T-cell (primary cell): Measurements from ENCODE around the gene UPF1. TPM values are rescaled to one million over a fixed set of nuclear protein-coding genes. Genes with fewer than 3 reads are reported as not detected.

Experiments
- ATAC-seq, 4 experiments: fragments of 200-7000 bp in 3 of 4; fragments of 150-1000 bp in 1 of 4; cut with Tn5 transposase; replicated peaks in 1 of 4; 1 replicate in 3 of 4; 2 replicates in 1 of 4; pipeline ENCODE4 v1.10.0; 2021; ENCODE audit warnings: moderate library complexity in 3 of 4, mild to moderate bottlenecking in 2 of 4, moderate number of reproducible peaks in 1 of 4
- CTCF ChIA-PET, 2 donors: fragments of 300-600 bp; sonication (Branson Sonifier 250); formaldehyde crosslinking; loops; one replicate each; lab custom pipeline; 2022; ENCODE audit warnings: antibody characterized with exemption in 2 of 2; lab: Charles Lee
- POLR2A ChIA-PET, 2 donors: fragments of 300-600 bp; sonication (Branson Sonifier 250); formaldehyde crosslinking; loops; one replicate each; lab custom pipeline; 2022; ENCODE audit warnings: antibody characterized with exemption in 2 of 2; lab: Charles Lee
- DNase-seq, 35 experiments: peaks; one replicate each; pipeline versions ENCODE4 v3.0.0 to v3.0.0-alpha.2; 2013 to 2023
- H3K27ac ChIP-seq: one replicate; pipeline ENCODE4 v1.5.1; 2013; ENCODE audit warnings: low read length
- H3K27me3 ChIP-seq, 2 experiments: replicated peaks in 1 of 2; 1 replicate in 1 of 2; 2 replicates in 1 of 2; pipeline versions ENCODE4 v1.6.1 to v1.7.0; 2013; ENCODE audit warnings: low read length in 1 of 2, mixed read lengths in 1 of 2; ENCODE audit not compliant: control insufficient read depth in 2 of 2, insufficient read depth in 2 of 2; ENCODE audit errors: extremely low read depth in 1 of 2
- H3K36me3 ChIP-seq, 2 donors: 1 replicate in 1 of 2; 2 replicates in 1 of 2; pipeline versions ENCODE4 v1.6.1 to v1.7.0; 2013; ENCODE audit warnings: low read length in 1 of 2; ENCODE audit not compliant: control insufficient read depth in 2 of 2, insufficient read depth in 1 of 2; ENCODE audit errors: extremely low read depth in 1 of 2
- H3K4me1 ChIP-seq, 2 experiments: 1 replicate in 1 of 2; 2 replicates in 1 of 2; pipeline versions ENCODE4 v1.6.1 to v1.7.0; 2013; ENCODE audit warnings: low read length in 2 of 2, mixed read lengths in 1 of 2; ENCODE audit not compliant: insufficient read depth in 2 of 2, control insufficient read depth in 1 of 2; ENCODE audit errors: extremely low read depth in 1 of 2
- H3K4me3 ChIP-seq, 2 donors: 1 replicate in 1 of 2; 2 replicates in 1 of 2; pipeline versions ENCODE4 v1.5.1 to v1.7.0; 2013; ENCODE audit warnings: mild to moderate bottlenecking in 2 of 2, low read length in 1 of 2, moderate library complexity in 1 of 2; ENCODE audit not compliant: control insufficient read depth in 1 of 2; ENCODE audit errors: extremely low read depth in 1 of 2
- H3K9me3 ChIP-seq: 2 replicates; pipeline ENCODE4 v1.7.0; 2013
- H3K27ac Mint-ChIP-seq, 2 donors: one replicate each; pipeline ENCODE4 v1.8.0; 2020 to 2021; ENCODE audit warnings: mild to moderate bottlenecking in 2 of 2, mixed read lengths in 2 of 2
- H3K27me3 Mint-ChIP-seq, 2 donors: one replicate each; pipeline ENCODE4 v1.8.0; 2021 to 2022; ENCODE audit warnings: mixed read lengths in 2 of 2
- H3K36me3 Mint-ChIP-seq: one replicate; pipeline ENCODE4 v1.8.0; 2021; ENCODE audit warnings: mixed read lengths
- H3K4me1 Mint-ChIP-seq, 3 donors: one replicate each; pipeline ENCODE4 v1.8.0; 2020 to 2022; ENCODE audit warnings: mixed read lengths in 3 of 3, mild to moderate bottlenecking in 1 of 3
- H3K4me3 Mint-ChIP-seq, 3 donors: one replicate each; pipeline ENCODE4 v1.8.0; 2020 to 2022; ENCODE audit warnings: mild to moderate bottlenecking in 3 of 3, mixed read lengths in 3 of 3, moderate library complexity in 3 of 3
- H3K9me3 Mint-ChIP-seq, 3 donors: one replicate each; pipeline ENCODE4 v1.8.0; 2020 to 2022; ENCODE audit warnings: mixed read lengths in 3 of 3
- WGBS: methylation state at CpG from one replicate; pipeline ENCODE4 v1.1.5; 2013; ENCODE audit warnings: missing lambda C conversion rate; ENCODE audit not compliant: insufficient coverage; 5-methylcytosine and 5-hydroxymethylcytosine counted together
- total RNA-seq, 35 experiments: library from RNA in 6 of 35; stranded (reverse) in 6 of 35; fragments of 120-200 nt in 1 of 35; gene quantifications; one replicate each; pipeline versions ENCODE4 v1.2.1 to v1.2.4 and lab custom pipeline; 2013 to 2026

Gene UPF1
- total RNA-seq, 5 donors from 2014 or later (not counting 1 experiment from before 2014, with no cell fraction given): 114 to 143 (median 127) TPM

DNA sequence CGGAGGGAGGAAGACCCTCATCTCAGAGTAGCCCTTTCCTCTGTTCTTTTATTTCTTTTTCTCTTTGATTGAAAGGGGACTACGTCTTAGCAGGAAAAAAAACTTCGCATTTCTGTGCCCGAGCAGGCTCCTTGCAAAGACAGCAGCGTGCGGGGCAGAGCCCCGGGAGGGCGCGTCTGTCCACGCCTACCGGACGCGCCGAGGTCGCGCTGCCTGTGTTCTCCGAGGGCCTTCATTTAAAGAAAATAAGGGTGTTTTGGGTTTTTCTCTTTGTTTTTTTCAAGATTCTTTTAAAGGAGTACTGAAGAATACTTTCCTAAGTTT, 35.0 kb downstream of the UPF1 start:
- ATAC-seq: no peak
- H3K4me3 ChIP-seq: no peak overlapping the region
- H3K9me3 Mint-ChIP-seq: no peaks in the 10 kb centered on the region
- no peaks in the 10 kb centered on the region for H3K9me3 ChIP-seq
- peaks cover 6 to 11% (median 11%) of the 10 kb centered on the region in 3 donors for H3K4me1 Mint-ChIP-seq
- no peak for DNase-seq
- H3K4me1 ChIP-seq: peaks cover 2 to 26% of the 10 kb centered on the region in 2 experiments
- H3K27ac ChIP-seq: no peak overlapping the region
- H3K36me3 ChIP-seq: peaks cover 37 to 64% of the 10 kb centered on the region in 2 donors
- peaks cover 4 to 8% of the 10 kb centered on the region in 2 donors for H3K27me3 Mint-ChIP-seq
- POLR2A ChIA-PET: no interaction called here
- H3K27ac Mint-ChIP-seq: no peak overlapping the region
- CTCF ChIA-PET: no interaction called here
- H3K36me3 Mint-ChIP-seq: peaks cover 24% of the 10 kb centered on the region
- H3K4me3 Mint-ChIP-seq: no peak overlapping the region
- WGBS: 90% methylated on average over 2 of the region's 17 CpGs
- H3K27me3 ChIP-seq: peaks cover 0 to 20% of the 10 kb centered on the region in 2 experiments

DNA sequence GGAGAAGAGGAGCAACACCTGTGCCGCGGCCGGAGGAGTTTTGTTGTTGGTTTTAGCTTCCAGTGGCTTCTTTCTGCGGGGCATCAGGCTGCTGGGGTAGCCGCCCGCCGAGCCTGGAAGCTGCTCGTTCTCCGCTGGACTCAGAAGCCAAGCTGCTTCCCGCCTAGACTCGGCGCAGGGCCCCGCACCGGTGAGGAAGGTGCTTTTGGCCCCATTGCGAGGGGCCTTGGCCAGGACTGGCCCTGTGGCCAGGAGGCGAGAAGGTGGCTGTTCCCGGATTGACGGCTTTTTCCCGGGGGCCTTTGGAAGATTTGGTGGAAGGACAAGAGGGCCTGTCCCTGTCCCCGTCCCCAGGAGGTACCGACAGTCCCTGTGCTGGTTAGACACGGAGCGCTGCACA, 35.4 kb downstream of the UPF1 start:
- Histone ChIP-seq H3K36me3 (peaks cover 37 to 60% of the 10 kb centered on the region in 2 donors), H3K9me3 (no peaks in the 10 kb centered on the region), H3K27me3 (peaks cover 0 to 20% of the 10 kb centered on the region in 2 experiments), H3K4me3 (no peak overlapping the region), H3K4me1 (peaks cover 2 to 26% of the 10 kb centered on the region in 2 experiments), H3K27ac (no peak overlapping the region)
- ChIA-PET CTCF (no interaction called here), POLR2A (no interaction called here)
- H3K36me3 Mint-ChIP-seq: peaks cover 21% of the 10 kb centered on the region
- DNase-seq (no peak), ATAC-seq (no peak)
- 97% methylated on average over 19 of the region's 23 CpGs for WGBS
- peaks cover 5 to 10% of the 10 kb centered on the region in 2 donors for H3K27me3 Mint-ChIP-seq
- no peak overlapping the region for H3K4me3 Mint-ChIP-seq
- H3K9me3 Mint-ChIP-seq: no peaks in the 10 kb centered on the region
- peaks cover 10 to 15% (median 15%) of the 10 kb centered on the region in 3 donors for H3K4me1 Mint-ChIP-seq
- H3K27ac Mint-ChIP-seq: no peak overlapping the region

DNA sequence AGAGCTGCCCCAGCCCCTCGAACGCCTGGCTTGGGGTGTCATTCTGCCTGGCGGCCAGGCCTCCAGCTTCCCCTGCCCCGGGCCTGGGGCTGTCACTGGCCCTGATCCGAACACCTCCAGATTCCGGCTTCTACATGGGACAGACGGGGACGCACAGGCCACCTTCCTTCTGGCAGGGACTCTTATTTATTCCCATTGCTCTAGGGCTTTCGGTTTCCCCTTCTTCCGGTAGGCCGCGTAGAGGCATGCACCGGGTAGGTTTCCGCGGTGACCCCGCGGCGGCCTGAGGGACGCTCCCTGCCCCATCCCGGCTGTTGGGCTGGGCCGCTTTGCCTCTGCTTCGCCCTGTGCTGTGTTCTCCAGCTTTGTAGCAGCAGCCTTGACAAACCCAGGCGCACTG, 36.0 kb downstream of the UPF1 start:
- ChIA-PET CTCF (no interaction called here), POLR2A (no interaction called here)
- Mint-ChIP-seq H3K36me3 (peaks cover 17% of the 10 kb centered on the region), H3K27me3 (peaks cover 5 to 10% of the 10 kb centered on the region in 2 donors), H3K4me3 (no peak overlapping the region), H3K27ac (no peak overlapping the region), H3K4me1 (peaks cover 10 to 16% (median 15%) of the 10 kb centered on the region in 3 donors), H3K9me3 (no peaks in the 10 kb centered on the region)
- no peak for ATAC-seq
- H3K27ac ChIP-seq: no peak overlapping the region
- peaks cover 35 to 54% of the 10 kb centered on the region in 2 donors for H3K36me3 ChIP-seq
- H3K4me1 ChIP-seq: peaks cover 2 to 26% of the 10 kb centered on the region in 2 experiments
- no peaks in the 10 kb centered on the region for H3K9me3 ChIP-seq
- DNase-seq: no peak
- no peak overlapping the region for H3K4me3 ChIP-seq
- WGBS: 96% methylated on average over 22 of the region's 23 CpGs
- peaks cover 0 to 20% of the 10 kb centered on the region in 2 experiments for H3K27me3 ChIP-seq

DNA sequence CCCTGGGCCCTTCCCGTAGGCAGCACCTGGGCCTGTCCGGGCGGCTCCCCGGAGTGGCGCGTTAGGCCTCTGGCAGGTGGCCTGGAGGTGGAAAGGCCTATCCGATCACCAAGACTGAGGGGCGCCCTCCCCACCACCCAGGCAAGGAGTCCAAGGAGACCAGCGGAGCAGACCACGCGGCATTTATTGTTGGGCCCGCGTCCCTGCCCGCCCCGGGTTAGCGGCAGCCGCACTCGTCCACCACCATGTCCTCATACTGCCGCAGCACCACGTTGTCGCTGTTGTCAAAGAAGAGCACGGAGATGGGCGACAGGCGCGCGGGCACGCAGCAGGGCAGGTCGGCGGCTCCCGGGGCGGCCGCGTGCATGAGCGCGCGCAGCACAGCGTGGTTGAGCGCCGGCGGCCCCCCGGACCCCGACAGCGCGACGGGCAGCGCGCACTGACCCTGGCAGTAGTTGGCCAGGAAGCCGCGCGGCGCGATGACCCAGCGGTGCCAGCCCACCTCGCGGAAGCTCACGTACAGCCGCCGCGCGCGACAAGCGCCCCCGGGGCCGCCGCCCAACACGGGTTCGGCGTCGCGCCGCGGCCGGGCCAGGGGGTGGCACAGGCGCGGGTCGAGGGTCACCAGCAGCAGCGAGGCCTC, 36.7 kb downstream of the UPF1 start:
- CTCF ChIA-PET: no interaction called here
- no peak for DNase-seq
- peaks cover 0 to 20% of the 10 kb centered on the region in 2 experiments for H3K27me3 ChIP-seq
- Mint-ChIP-seq H3K9me3 (no peaks in the 10 kb centered on the region), H3K4me1 (peaks cover 10 to 16% (median 15%) of the 10 kb centered on the region in 3 donors), H3K36me3 (peaks cover 17% of the 10 kb centered on the region), H3K4me3 (no peak overlapping the region), H3K27ac (no peak overlapping the region), H3K27me3 (peaks cover 5 to 10% of the 10 kb centered on the region in 2 donors)
- no peak overlapping the region for H3K4me3 ChIP-seq
- no peak for ATAC-seq
- peaks cover 2 to 26% of the 10 kb centered on the region in 2 experiments for H3K4me1 ChIP-seq
- H3K27ac ChIP-seq: no peak overlapping the region
- H3K9me3 ChIP-seq: no peaks in the 10 kb centered on the region
- WGBS: 91% methylated on average over 76 of the region's 77 CpGs
- H3K36me3 ChIP-seq: peaks cover 31 to 47% of the 10 kb centered on the region in 2 donors
- POLR2A ChIA-PET: no interaction called here

DNA sequence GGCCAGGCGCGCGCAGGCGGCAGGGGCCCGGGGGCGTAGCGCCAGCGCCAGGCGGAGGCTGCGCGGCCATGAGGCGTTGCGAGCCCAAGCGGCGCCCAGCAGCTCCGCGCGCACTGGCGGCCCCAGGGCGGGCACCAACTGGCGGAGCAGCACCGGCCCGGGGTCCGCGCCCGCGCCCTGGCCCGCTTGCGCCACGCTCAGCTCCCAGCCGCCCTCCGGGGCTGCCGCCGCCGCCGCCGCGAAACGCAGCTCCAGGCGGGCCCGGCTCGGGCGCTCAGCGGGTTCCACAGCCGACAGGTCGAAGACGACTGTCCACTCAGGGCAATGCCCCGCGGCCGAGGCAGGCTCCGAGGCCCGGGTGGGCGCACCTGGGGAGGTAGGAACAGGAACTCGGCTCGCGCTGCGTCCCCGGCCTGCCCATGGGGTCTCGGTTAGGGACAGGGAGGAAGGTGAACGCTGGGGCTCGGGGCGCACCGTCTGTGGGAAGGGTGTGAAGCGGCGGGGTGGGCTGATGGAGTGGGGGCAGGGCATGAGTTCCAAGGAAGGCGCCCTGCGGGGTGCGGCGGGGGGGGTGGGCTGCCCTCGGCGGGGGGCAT, 37.4 kb downstream of the UPF1 start:
- Mint-ChIP-seq H3K4me3 (no peak overlapping the region), H3K9me3 (no peaks in the 10 kb centered on the region), H3K27me3 (peaks cover 5 to 10% of the 10 kb centered on the region in 2 donors), H3K4me1 (peaks cover 10 to 16% (median 15%) of the 10 kb centered on the region in 3 donors), H3K27ac (no peak overlapping the region), H3K36me3 (peaks cover 13% of the 10 kb centered on the region)
- Histone ChIP-seq H3K4me3 (no peak overlapping the region), H3K27ac (no peak overlapping the region), H3K27me3 (peaks cover 0 to 18% of the 10 kb centered on the region in 2 experiments), H3K4me1 (peaks cover 2 to 26% of the 10 kb centered on the region in 2 experiments), H3K36me3 (peaks cover 28 to 41% of the 10 kb centered on the region in 2 donors), H3K9me3 (no peaks in the 10 kb centered on the region)
- WGBS: 54% methylated on average over 60 of the region's 71 CpGs
- ATAC-seq (no peak), DNase-seq (no peak)
- ChIA-PET CTCF (no interaction called here), POLR2A (no interaction called here)

DNA sequence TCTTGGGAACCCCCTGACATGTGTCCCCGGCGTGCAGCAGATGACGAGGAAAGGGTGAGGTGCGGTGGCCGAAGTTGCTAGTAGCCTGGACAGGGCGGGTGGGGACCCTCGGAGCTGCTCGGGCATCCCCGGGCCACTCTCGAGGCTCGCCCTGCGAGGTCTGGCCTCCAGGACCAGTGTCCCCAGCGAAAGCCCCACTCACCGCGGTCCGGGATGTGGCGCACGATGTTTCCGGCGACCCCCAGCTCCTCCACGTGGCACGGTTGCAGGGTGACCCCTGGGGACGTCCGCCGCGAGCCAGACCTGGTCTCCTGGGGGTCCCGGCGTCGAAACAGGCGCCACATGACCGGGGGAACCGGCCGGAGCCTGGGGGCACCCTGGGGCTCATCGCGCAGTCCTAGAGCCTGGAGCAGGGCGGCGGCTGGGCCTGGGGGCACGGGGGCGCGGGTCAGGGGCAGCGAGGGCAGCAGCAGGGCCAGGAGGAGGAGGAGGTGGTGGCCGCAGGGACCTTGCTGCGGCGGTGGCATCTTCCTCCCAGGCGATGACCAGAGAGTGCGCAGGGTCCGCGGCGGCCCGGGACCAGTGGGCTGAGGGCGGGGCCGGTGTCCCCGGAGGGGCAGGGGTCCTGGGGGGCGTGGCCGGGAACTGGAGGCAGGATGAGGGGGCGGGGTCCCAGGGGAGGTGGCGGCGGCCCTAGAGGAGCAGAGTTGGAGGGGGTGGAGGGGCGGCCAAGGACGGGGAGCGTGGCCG, 38.2 kb downstream of the UPF1 start:
- Mint-ChIP-seq H3K27ac (no peak overlapping the region), H3K4me1 (peaks cover 10 to 16% (median 15%) of the 10 kb centered on the region in 3 donors), H3K9me3 (no peaks in the 10 kb centered on the region), H3K4me3 (no peak overlapping the region), H3K27me3 (peaks cover 8 to 10% of the 10 kb centered on the region in 2 donors), H3K36me3 (peaks cover 10% of the 10 kb centered on the region)
- Histone ChIP-seq H3K4me1 (peaks cover 2 to 26% of the 10 kb centered on the region in 2 experiments), H3K4me3 (no peak overlapping the region), H3K9me3 (no peaks in the 10 kb centered on the region), H3K36me3 (peaks cover 25 to 32% of the 10 kb centered on the region in 2 donors), H3K27me3 (peaks cover 0 to 18% of the 10 kb centered on the region in 2 experiments), H3K27ac (no peak overlapping the region)
- 20% methylated on average over 46 of the region's 62 CpGs for WGBS
- DNase-seq (no peak), ATAC-seq (no peak)
- CTCF ChIA-PET: no interaction called here
- POLR2A ChIA-PET: no interaction called here
